Stimulated activated naive B cell treated with anti-CD40 and anti-IgM and Interleukin-4, amounts not matched to agents 10 μg/mL and 1 μg/mL and 100 μg/mL, for 72 hours (primary cell): ENCODE results near the gene HBP1.

ENCODE experiments used
- ATAC-seq, 2 donors: fragments of 150-1000 bp; cut with Tn5 transposase; replicated peaks; 2 replicates each; pipeline ENCODE4 v1.10.0; 2021; ENCODE audit warnings: moderate library complexity in 1 of 2
- DNase-seq: peaks from one replicate; pipeline ENCODE4 v3.0.0; 2021
- H3K27ac Mint-ChIP-seq: one replicate; pipeline ENCODE4 v1.8.0; 2022; ENCODE audit warnings: mild to moderate bottlenecking, mixed read lengths
- H3K27me3 Mint-ChIP-seq, 2 donors: one replicate each; pipeline ENCODE4 v1.8.0; 2022; ENCODE audit warnings: mixed read lengths in 2 of 2
- H3K36me3 Mint-ChIP-seq, 2 donors: one replicate each; pipeline ENCODE4 v1.8.0; 2022; ENCODE audit warnings: mixed read lengths in 2 of 2, mild to moderate bottlenecking in 1 of 2
- H3K4me1 Mint-ChIP-seq, 2 donors: one replicate each; pipeline ENCODE4 v1.8.0; 2022; ENCODE audit warnings: mixed read lengths in 2 of 2, mild to moderate bottlenecking in 1 of 2
- H3K4me3 Mint-ChIP-seq, 2 donors: one replicate each; pipeline ENCODE4 v1.8.0; 2022; ENCODE audit warnings: mild to moderate bottlenecking in 2 of 2, mixed read lengths in 2 of 2, moderate library complexity in 1 of 2
- H3K9me3 Mint-ChIP-seq, 2 donors: one replicate each; pipeline ENCODE4 v1.8.0; 2022; ENCODE audit warnings: mixed read lengths in 2 of 2, mild to moderate bottlenecking in 1 of 2

The HBP1 gene

GRCh38 chr7:107185716-107186115, 16.9 kb downstream of the HBP1 start:
- no peaks in the 10 kb centered on the region for H3K27me3 Mint-ChIP-seq
- DNase-seq (no peak), ATAC-seq (no peak)
- peaks cover 31 to 51% of the 10 kb centered on the region in 2 donors for H3K36me3 Mint-ChIP-seq
- H3K4me3 Mint-ChIP-seq = no peak overlapping the region
- H3K4me1 Mint-ChIP-seq = peaks cover 5 to 8% of the 10 kb centered on the region in 2 donors
- H3K9me3 Mint-ChIP-seq = no peaks in the 10 kb centered on the region
- peak overlapping the region; percentile 14 for H3K27ac Mint-ChIP-seq

GRCh38 chr7:107186240-107186639, 17.4 kb downstream of the HBP1 start:
- ATAC-seq (no peak), DNase-seq (no peak)
- H3K4me1 Mint-ChIP-seq = peaks cover 0 to 4% of the 10 kb centered on the region in 2 donors
- no peaks in the 10 kb centered on the region for H3K27me3 Mint-ChIP-seq
- H3K27ac Mint-ChIP-seq = no peak overlapping the region
- peaks cover 26 to 46% of the 10 kb centered on the region in 2 donors for H3K36me3 Mint-ChIP-seq
- H3K9me3 Mint-ChIP-seq = no peaks in the 10 kb centered on the region
- H3K4me3 Mint-ChIP-seq = no peak overlapping the region

- no peak for ATAC-seq
- Mint-ChIP-seq H3K27ac (peak overlapping the region; percentile 39), H3K4me1 (peaks cover 0 to 6% of the 10 kb centered on the region in 2 donors), H3K4me3 (no peak overlapping the region), H3K36me3 (peaks cover 25 to 46% of the 10 kb centered on the region in 2 donors), H3K27me3 (no peaks in the 10 kb centered on the region), H3K9me3 (no peaks in the 10 kb centered on the region)
- DNase-seq = no peak
These were observed 19.0 kb downstream of the HBP1 start for GRCh38 chr7:107187774-107188173.

GRCh38 chr7:107190090-107190489, 21.3 kb downstream of the HBP1 start:
- Mint-ChIP-seq H3K4me1 (peaks cover 0 to 3% of the 10 kb centered on the region in 2 donors), H3K4me3 (no peak overlapping the region), H3K27me3 (no peaks in the 10 kb centered on the region), H3K36me3 (peaks cover 18 to 38% of the 10 kb centered on the region in 2 donors), H3K9me3 (no peaks in the 10 kb centered on the region), H3K27ac (no peak overlapping the region)
- DNase-seq (no peak), ATAC-seq (no peak)

- peaks cover 8 to 15% of the 10 kb centered on the region in 2 donors for H3K36me3 Mint-ChIP-seq
- no peaks in the 10 kb centered on the region for H3K9me3 Mint-ChIP-seq
- peaks cover 0 to 3% of the 10 kb centered on the region in 2 donors for H3K4me1 Mint-ChIP-seq
- no peak for DNase-seq
- ATAC-seq = no peak
- no peak overlapping the region for H3K4me3 Mint-ChIP-seq
- no peaks in the 10 kb centered on the region for H3K27me3 Mint-ChIP-seq
- H3K27ac Mint-ChIP-seq = no peak overlapping the region
These were observed 25.2 kb downstream of the HBP1 start for GRCh38 chr7:107194052-107194451.

GRCh38 chr7:107196834-107197610, 28.2 kb downstream of the HBP1 start:
- Mint-ChIP-seq H3K27ac (peak overlapping the region; percentile 26), H3K36me3 (peaks cover 10 to 26% of the 10 kb centered on the region in 2 donors), H3K4me1 (peaks cover 0 to 3% of the 10 kb centered on the region in 2 donors), H3K27me3 (no peaks in the 10 kb centered on the region), H3K4me3 (no peak overlapping the region), H3K9me3 (no peaks in the 10 kb centered on the region)
- DNase-seq (no peak), ATAC-seq (no peak)

GRCh38 chr7:107201795-107202450, 33.1 kb downstream of the HBP1 start:
- peak; percentile 69 to 72 for ATAC-seq
- H3K27me3 Mint-ChIP-seq = no peaks in the 10 kb centered on the region
- peaks cover 14 to 44% of the 10 kb centered on the region in 2 donors for H3K36me3 Mint-ChIP-seq
- no peak overlapping the region for H3K4me3 Mint-ChIP-seq
- no peaks in the 10 kb centered on the region for H3K4me1 Mint-ChIP-seq
- no peaks in the 10 kb centered on the region for H3K9me3 Mint-ChIP-seq
- DNase-seq = peak; percentile 16
- no peak overlapping the region for H3K27ac Mint-ChIP-seq

GRCh38 chr7:107203607-107204006, 34.8 kb downstream of the HBP1 start:
- no peak overlapping the region for H3K27ac Mint-ChIP-seq

GRCh38 chr7:107206136-107206535, 37.3 kb downstream of the HBP1 start:
- Mint-ChIP-seq H3K27ac (no peak overlapping the region), H3K36me3 (peaks cover 16 to 56% of the 10 kb centered on the region in 2 donors), H3K27me3 (no peaks in the 10 kb centered on the region), H3K4me1 (peaks cover 4 to 14% of the 10 kb centered on the region in 2 donors), H3K4me3 (no peak overlapping the region), H3K9me3 (no peaks in the 10 kb centered on the region)
- DNase-seq (no peak), ATAC-seq (no peak)

More at GRCh38 chr7:107203607-107204006, 34.8 kb downstream of the HBP1 start:
- peaks cover 11 to 47% of the 10 kb centered on the region in 2 donors for H3K36me3 Mint-ChIP-seq
- peaks cover 0 to 8% of the 10 kb centered on the region in 2 donors for H3K4me1 Mint-ChIP-seq
- no peak overlapping the region for H3K4me3 Mint-ChIP-seq
- ATAC-seq = no peak
- H3K27me3 Mint-ChIP-seq = no peaks in the 10 kb centered on the region
- no peaks in the 10 kb centered on the region for H3K9me3 Mint-ChIP-seq
- DNase-seq = no peak

GRCh38 chr7:107206706-107207105, 37.9 kb downstream of the HBP1 start:
- H3K4me1 Mint-ChIP-seq = peaks cover 4 to 14% of the 10 kb centered on the region in 2 donors
- no peaks in the 10 kb centered on the region for H3K9me3 Mint-ChIP-seq
- H3K27ac Mint-ChIP-seq = no peak overlapping the region
- no peak overlapping the region for H3K4me3 Mint-ChIP-seq
- H3K27me3 Mint-ChIP-seq = no peaks in the 10 kb centered on the region
- ATAC-seq (no peak), DNase-seq (no peak)
- peaks cover 16 to 59% of the 10 kb centered on the region in 2 donors for H3K36me3 Mint-ChIP-seq

- Mint-ChIP-seq H3K4me3 (no peak overlapping the region), H3K4me1 (peaks cover 4 to 16% of the 10 kb centered on the region in 2 donors), H3K36me3 (peaks cover 16 to 59% of the 10 kb centered on the region in 2 donors), H3K27me3 (no peaks in the 10 kb centered on the region), H3K9me3 (no peaks in the 10 kb centered on the region), H3K27ac (peak overlapping the region; percentile 20)
- DNase-seq (no peak), ATAC-seq (peak in 1 of 2 donors; percentile 12)
These were observed 38.7 kb downstream of the HBP1 start for GRCh38 chr7:107207459-107207858.

- Mint-ChIP-seq H3K27me3 (no peaks in the 10 kb centered on the region), H3K36me3 (peaks cover 15 to 57% of the 10 kb centered on the region in 2 donors), H3K9me3 (no peaks in the 10 kb centered on the region), H3K4me1 (peaks cover 10 to 22% of the 10 kb centered on the region in 2 donors), H3K27ac (peak overlapping the region; percentile 47), H3K4me3 (no peak overlapping the region)
- DNase-seq (no peak), ATAC-seq (peak; percentile 25 to 51)
These were observed 39.3 kb downstream of the HBP1 start for GRCh38 chr7:107208024-107208521.

- Mint-ChIP-seq H3K4me3 (no peak overlapping the region), H3K27ac (no peak overlapping the region), H3K9me3 (peaks cover 0 to 2% of the 10 kb centered on the region in 2 donors), H3K36me3 (peaks cover 18 to 59% of the 10 kb centered on the region in 2 donors), H3K4me1 (peaks cover 13 to 25% of the 10 kb centered on the region in 2 donors), H3K27me3 (no peaks in the 10 kb centered on the region)
- no peak for ATAC-seq
- no peak for DNase-seq
These were observed 39.8 kb downstream of the HBP1 start for GRCh38 chr7:107208563-107208962.

GRCh38 chr7:107209565-107209964, 40.8 kb downstream of the HBP1 start:
- no peaks in the 10 kb centered on the region for H3K27me3 Mint-ChIP-seq
- peaks cover 0 to 6% of the 10 kb centered on the region in 2 donors for H3K9me3 Mint-ChIP-seq
- H3K4me1 Mint-ChIP-seq = peaks cover 13 to 25% of the 10 kb centered on the region in 2 donors
- H3K36me3 Mint-ChIP-seq = peaks cover 23 to 60% of the 10 kb centered on the region in 2 donors
- DNase-seq = no peak
- no peak for ATAC-seq
- H3K27ac Mint-ChIP-seq = peak overlapping the region; percentile 59
- no peak overlapping the region for H3K4me3 Mint-ChIP-seq
